HG03520 (cell line): ENCODE measurements around the gene LNP1.

Experiments
- ATAC-seq: cut with Tn5 transposase; IDR thresholded peaks from one replicate; pipeline ENCODE4 v1.9.1; 2021; ENCODE audit warnings: mild to moderate bottlenecking, moderate library complexity; ENCODE audit not compliant: unreplicated experiment

Gene LNP1

GRCh38 chr3:100399341-100400071 lies 1.8 kb upstream of the LNP1 start:
- ATAC-seq = no peak

GRCh38 chr3:100400419-100400779 lies 940 bp upstream of the LNP1 start:
- peak; percentile 12 for ATAC-seq

- peak; percentile 23 for ATAC-seq
Measured at GRCh38 chr3:100401674-100402041, 319 bp downstream of the LNP1 start.

- ATAC-seq = no peak
Measured at GRCh38 chr3:100402256-100402655, 917 bp downstream of the LNP1 start.

- no peak for ATAC-seq
Measured at GRCh38 chr3:100402891-100403290, 1.6 kb downstream of the LNP1 start.

- no peak for ATAC-seq
Measured at GRCh38 chr3:100403362-100404249, 2.3 kb downstream of the LNP1 start.

- ATAC-seq = no peak
Measured at GRCh38 chr3:100404250-100404548, 2.9 kb downstream of the LNP1 start.

- ATAC-seq = no peak
Measured at GRCh38 chr3:100407164-100407563, 5.8 kb downstream of the LNP1 start.

GRCh38 chr3:100407977-100408532 lies 6.7 kb downstream of the LNP1 start:
- ATAC-seq = no peak

GRCh38 chr3:100411091-100411982 lies 10.0 kb downstream of the LNP1 start:
- ATAC-seq = no peak

GRCh38 chr3:100412912-100413590 lies 11.7 kb downstream of the LNP1 start:
- ATAC-seq = no peak

- ATAC-seq = no peak
Measured at GRCh38 chr3:100413613-100414012, 12.3 kb downstream of the LNP1 start.

- ATAC-seq = no peak
Measured at GRCh38 chr3:100416176-100416575, 14.8 kb downstream of the LNP1 start.

- no peak for ATAC-seq
Measured at GRCh38 chr3:100416863-100417262, 15.5 kb downstream of the LNP1 start.

GRCh38 chr3:100419406-100419805 lies 18.1 kb downstream of the LNP1 start:
- no peak for ATAC-seq

- ATAC-seq = no peak
Measured at GRCh38 chr3:100420885-100421284, 19.5 kb downstream of the LNP1 start.

- ATAC-seq = no peak
Measured at GRCh38 chr3:100423611-100424010, 22.3 kb downstream of the LNP1 start.

- ATAC-seq = no peak
Measured at GRCh38 chr3:100424261-100424660, 22.9 kb downstream of the LNP1 start.

- ATAC-seq = no peak
Measured at GRCh38 chr3:100425316-100425715, 24.0 kb downstream of the LNP1 start.

- ATAC-seq = no peak
Measured at GRCh38 chr3:100426067-100426682, 24.8 kb downstream of the LNP1 start.
